GM18499 (cell line): ENCODE results near the gene SLC39A3.
"Not testable (repeated sequence)": the region's sequence is repeated elsewhere in the genome, so short reads cannot be mapped to it uniquely, and the experiment has no call there.

Experiments
- ATAC-seq: cut with Tn5 transposase; IDR thresholded peaks from one replicate; pipeline ENCODE4 v1.9.1; 2021; ENCODE audit warnings: moderate number of reproducible peaks; ENCODE audit not compliant: insufficient read depth, unreplicated experiment

The SLC39A3 gene

DNA sequence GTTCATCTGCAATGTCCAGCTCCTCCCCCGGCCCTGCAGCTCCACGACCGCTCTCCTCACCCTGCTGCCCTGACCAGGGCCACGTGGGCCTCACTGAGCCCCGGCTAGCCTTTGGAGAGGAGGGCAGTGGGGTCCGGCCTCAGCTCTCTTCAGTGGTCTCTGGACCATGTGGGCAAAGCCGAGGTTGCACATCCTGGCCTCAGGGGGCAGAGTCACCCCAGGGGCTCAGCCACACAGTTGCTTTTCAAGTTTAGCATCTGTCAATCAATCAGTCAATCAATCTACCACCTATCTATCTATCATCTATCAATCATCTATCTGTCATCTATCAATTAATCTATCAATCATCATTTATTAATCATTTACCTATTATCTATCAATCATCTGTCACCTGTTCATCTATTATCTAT is 15.7 kb downstream of the SLC39A3 start:
- ATAC-seq, result no peak

- no peak for ATAC-seq
These were observed 16.1 kb downstream of the SLC39A3 start for GRCh38 chr19:2723747-2724146.

GRCh38 chr19:2723345-2723715 is 16.5 kb downstream of the SLC39A3 start:
- no peak for ATAC-seq

- no peak for ATAC-seq
These were observed 17.1 kb downstream of the SLC39A3 start for GRCh38 chr19:2722541-2723344.

DNA sequence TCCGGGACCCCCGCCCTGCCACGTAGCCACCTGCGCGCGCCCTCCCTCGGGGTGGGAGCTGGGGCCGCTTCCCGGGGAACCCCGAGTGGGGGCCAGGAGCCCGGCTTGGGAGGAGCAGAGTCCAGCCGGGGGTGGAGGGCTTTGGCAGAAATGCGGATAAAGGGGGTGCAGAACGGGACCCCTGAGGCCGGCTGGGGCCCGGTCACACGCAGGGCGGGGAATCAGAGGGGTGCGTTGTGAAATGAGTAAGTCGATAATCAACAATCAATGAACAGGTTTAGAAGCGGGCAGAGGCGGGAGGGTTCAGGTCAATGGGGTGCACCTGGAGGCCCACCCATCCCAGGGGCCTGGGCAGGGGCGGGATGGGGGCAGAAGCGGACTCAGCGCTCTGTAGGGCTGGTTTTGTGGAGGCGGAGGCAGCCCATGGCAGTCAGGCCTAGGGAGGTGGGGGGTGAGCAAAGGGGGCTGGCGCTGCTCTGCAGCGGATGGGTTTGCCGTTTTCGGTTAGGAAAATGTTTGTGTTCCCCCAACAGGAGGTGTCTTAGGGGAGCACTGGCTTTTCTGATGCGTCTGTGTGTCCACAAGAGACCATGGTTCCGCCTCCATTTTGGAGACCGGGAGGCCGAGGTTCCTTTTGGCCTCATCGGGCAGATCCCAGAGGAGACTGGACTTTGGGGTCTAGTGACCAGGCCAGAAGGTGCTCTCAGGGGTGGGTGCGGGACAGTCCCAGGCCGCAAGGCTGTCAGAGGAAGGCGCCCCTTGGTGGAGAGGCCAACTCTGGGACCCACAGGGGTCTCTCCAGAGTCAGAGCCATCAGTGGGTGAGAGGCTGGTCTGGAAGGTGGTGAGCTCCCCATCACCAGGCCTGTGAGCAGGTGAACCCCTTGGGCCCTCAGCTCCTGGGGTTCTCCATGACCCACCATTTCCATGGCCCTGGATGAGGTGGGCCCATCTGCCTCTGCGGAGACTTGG is 18.0 kb downstream of the SLC39A3 start:
- ATAC-seq, result no peak

DNA sequence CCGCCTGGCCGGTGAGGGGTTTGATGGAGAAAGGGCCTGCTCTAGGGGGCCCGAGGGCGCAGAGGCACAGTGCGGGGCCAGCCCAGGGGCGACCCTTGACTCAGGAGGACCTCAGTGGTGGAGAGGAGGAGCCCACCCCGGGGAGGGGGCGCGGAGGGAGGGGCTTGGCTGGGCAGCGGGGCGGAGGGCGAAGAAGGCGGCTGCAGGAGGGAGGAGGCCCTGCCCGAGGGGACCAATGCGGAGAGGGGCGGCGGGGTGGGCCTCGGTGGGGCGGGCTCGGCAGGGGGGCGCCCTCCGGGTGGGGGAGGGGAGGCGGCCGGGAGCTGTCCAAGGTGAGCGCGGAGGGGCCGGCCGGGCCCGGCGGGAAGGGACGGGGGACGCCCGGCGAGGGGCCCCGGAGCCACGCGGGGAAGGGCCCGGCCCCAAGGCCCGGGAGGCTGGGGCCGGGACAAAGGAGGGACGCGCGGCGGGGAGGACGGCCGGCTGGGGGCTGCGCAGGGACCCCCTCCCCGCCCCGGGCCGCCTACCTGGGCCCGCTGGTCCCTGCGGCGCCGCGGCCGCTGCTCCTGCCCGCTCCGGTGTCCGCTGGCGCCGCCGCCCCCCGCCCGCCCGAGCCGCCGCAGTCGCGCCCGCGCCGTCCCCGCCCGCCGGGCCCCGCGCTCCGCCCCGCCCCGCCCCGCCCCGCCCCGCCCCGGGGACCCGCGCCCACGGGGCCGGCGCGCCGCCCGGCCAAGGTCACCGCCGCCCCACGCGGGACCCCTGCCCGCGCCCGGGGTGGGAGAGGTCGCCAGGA is 18.8 kb downstream of the SLC39A3 start, which contains the start of gene DIRAS1:
Gene DIRAS1, minus strand, starts transcription at position 596 of the 793 bp plus-strand sequence. CDS start 3,566 bp downstream, outside the sequence.
- no peak for ATAC-seq

- ATAC-seq, result no peak
These were observed 19.7 kb downstream of the SLC39A3 start for GRCh38 chr19:2719920-2720776.

GRCh38 chr19:2719232-2719735 is 20.5 kb downstream of the SLC39A3 start:
- ATAC-seq, result no peak

DNA sequence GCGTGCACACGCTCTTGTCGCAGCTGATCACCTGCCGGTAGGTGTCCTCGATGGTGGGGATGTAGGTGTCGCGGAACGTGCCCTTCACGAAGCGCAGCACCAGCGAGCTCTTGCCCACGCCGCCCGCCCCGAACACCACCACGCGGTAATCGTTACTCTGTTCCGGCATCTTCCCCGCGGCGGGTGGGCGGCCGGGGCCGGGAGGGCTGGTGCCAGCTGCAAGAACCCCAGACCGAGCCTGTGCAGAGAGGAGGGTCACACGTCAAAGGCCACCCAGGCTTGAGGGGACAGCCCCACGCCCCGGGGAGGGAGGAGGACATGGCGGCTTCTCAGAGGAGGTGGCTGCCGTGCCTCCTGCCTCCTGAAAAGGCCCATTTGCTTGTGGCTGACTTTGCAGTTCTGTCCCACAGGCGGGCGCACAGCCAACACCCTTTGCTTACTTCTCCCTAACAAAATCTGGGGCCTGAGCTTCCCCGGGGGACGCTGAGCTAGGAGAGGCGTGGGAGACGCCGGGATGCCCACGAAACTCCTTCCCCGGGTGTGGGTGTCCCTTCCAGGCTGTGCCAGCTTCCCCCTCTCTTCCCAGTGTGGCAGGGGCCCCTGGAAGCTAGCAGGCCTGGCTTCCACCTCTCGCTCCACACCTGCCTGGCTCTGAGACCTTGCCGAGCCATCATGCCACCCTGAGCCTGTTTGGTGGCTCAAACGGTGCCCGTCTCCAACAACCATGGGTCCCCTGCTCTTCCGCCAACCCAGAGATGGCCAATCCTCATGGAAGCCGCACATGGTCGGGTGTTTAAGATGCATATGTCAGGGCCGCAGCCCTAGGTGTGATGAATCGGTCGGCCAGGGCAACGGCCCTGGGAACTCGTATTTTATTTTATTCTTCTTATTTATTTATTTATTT is 21.9 kb downstream of the SLC39A3 start:
- no peak for ATAC-seq

GRCh38 chr19:2716722-2717637 is 22.8 kb downstream of the SLC39A3 start:
- no peak for ATAC-seq

GRCh38 chr19:2716275-2716650 is 23.6 kb downstream of the SLC39A3 start:
- ATAC-seq, result no peak

GRCh38 chr19:2715470-2716274 is 24.1 kb downstream of the SLC39A3 start:
- ATAC-seq, result no peak

GRCh38 chr19:2714531-2715269 is 25.1 kb downstream of the SLC39A3 start:
- no peak for ATAC-seq

DNA sequence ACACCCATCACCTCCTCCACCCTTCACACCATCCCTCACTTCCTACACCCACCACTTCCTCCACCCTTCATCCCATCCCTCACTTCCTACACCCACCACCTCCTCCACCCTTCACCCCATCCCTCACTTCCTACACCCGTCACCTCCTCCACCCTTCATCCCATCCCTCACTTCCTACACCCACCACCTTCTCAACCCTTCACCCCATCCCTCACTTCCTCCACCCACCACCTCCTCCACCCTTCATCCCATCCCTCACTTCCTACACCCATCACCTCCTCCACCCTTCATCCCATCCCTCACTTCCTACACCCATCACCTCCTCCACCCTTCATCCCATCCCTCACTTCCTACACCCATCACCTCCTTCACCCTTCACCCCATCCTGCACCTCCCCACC is 25.7 kb downstream of the SLC39A3 start:
- not testable (repeated sequence) for ATAC-seq

- ATAC-seq, result not testable (repeated sequence)
These were observed 26.6 kb downstream of the SLC39A3 start for GRCh38 chr19:2713170-2713569.

DNA sequence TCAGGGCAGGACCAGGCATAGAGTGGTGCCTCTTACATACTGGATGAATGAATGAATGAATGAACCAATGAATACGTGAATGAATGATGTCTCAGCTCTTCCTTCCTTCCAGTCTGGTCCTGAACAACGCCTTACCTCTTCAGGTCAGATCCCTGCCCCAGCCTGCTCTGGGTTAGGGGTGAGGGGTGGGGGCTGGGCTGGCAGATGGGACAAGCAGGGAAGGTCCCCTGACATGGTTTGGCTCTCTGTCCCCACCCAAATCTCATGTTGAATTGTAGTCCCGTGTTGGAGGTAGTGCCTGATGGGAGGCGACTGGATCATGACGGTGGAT is 28.0 kb downstream of the SLC39A3 start:
- ATAC-seq, result no peak
